ENCODE measurements around the gene TM4SF20.

- TF ChIP-seq, protein P1, sequence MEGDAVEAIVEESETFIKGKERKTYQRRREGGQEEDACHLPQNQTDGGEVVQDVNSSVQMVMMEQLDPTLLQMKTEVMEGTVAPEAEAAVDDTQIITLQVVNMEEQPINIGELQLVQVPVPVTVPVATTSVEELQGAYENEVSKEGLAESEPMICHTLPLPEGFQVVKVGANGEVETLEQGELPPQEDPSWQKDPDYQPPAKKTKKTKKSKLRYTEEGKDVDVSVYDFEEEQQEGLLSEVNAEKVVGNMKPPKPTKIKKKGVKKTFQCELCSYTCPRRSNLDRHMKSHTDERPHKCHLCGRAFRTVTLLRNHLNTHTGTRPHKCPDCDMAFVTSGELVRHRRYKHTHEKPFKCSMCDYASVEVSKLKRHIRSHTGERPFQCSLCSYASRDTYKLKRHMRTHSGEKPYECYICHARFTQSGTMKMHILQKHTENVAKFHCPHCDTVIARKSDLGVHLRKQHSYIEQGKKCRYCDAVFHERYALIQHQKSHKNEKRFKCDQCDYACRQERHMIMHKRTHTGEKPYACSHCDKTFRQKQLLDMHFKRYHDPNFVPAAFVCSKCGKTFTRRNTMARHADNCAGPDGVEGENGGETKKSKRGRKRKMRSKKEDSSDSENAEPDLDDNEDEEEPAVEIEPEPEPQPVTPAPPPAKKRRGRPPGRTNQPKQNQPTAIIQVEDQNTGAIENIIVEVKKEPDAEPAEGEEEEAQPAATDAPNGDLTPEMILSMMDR (IDR thresholded peaks at IDR 0.05), result no peak
- TF ChIP-seq EP300 (IDR thresholded peaks at IDR 0.05) (no peak), POLR2AphosphoS5 (IDR thresholded peaks at IDR 0.05) (no peak), POLR2A (IDR thresholded peaks at IDR 0.05) (no peak)
Measured at GRCh38 chr2:227367427-227367795, 11.7 kb downstream of the TM4SF20 start.
